K562 (cell line): ENCODE data around the gene CPSF7. TPM values are rescaled to one million over a fixed set of nuclear protein-coding genes. Genes with fewer than 3 reads are reported as not detected.
A peak's percentile ranks its signal among the peaks of the same experiment; 100 is the strongest.

ENCODE experiments used
- ATAC-seq: fragments of 200-7000 bp; cut with Tn5 transposase; 3 replicates; pipeline ENCODE4 v1.9.1; 2020; ENCODE audit warnings: moderate library complexity
- BruUV-seq: library from RNA; stranded (reverse); fragments of 400-500 nt; replicated peaks from 2 replicates; lab custom pipeline; 2021; lab: Mats Ljungman, UMichigan
- CTCF ChIA-PET: fragments of 300-600 bp; formaldehyde crosslinking; extraction: SDS; loops from one replicate; lab custom pipeline; 2021; ENCODE audit warnings: low intra/inter-chr PET ratio; lab: Yijun Ruan, JAX
- POLR2A ChIA-PET: fragments of 300-600, 350-650 bp; sonication (Branson Sonifier 250); formaldehyde crosslinking; extraction: SDS; loops from one replicate; lab custom pipeline; 2021; ENCODE audit warnings: antibody characterized with exemption, inconsistent platforms; lab: Yijun Ruan, JAX
- DNase-seq, 4 experiments: peaks; one replicate each; pipeline versions ENCODE4 v3.0.0 to v3.0.0-alpha.2; 2011 to 2018; ENCODE audit warnings: low spot score in 3 of 4, mixed read lengths in 3 of 4; ENCODE audit errors: extremely low read depth in 1 of 4
- FAIRE-seq: peaks from 2 replicates; lab custom pipeline; 2011; peaks lifted over from hg19 to GRCh38; lab: Jason Lieb, UNC
- H2AFZ ChIP-seq: 2 replicates; pipeline ENCODE4 v1.6.0; 2011; ENCODE audit warnings: low read depth, low read length, control low read depth, inconsistent platforms
- H3K27ac ChIP-seq: fragments of 200-600 bp; 3 replicates; pipeline ENCODE4 v1.8.0; 2011; ENCODE audit warnings: low read depth, mild to moderate bottlenecking, control low read depth, inconsistent platforms, low read length, moderate library complexity, mixed read lengths; ENCODE audit errors: extremely low read depth
- H3K27me3 ChIP-seq, 2 experiments: fragments of 300-600 bp in 1 of 2; 2 replicates in 1 of 2; 3 replicates in 1 of 2; pipeline versions ENCODE4 v1.6.0 to v1.8.0; 2011; ENCODE audit warnings: inconsistent platforms in 2 of 2, low read length in 2 of 2, mild to moderate bottlenecking in 1 of 2, mixed read lengths in 1 of 2, moderate library complexity in 1 of 2; ENCODE audit not compliant: control insufficient read depth in 2 of 2, insufficient read depth in 2 of 2
- H3K36me3 ChIP-seq: fragments of 300-600 bp; 3 replicates; pipeline ENCODE4 v1.8.0; 2011; ENCODE audit warnings: mild to moderate bottlenecking, low read length, inconsistent platforms; ENCODE audit not compliant: control insufficient read depth, insufficient read depth
- H3K4me1 ChIP-seq, 2 experiments: fragments of 200-600 bp in 1 of 2; replicated peaks in 1 of 2; 2 replicates in 1 of 2; 3 replicates in 1 of 2; pipeline versions ENCODE4 v1.5.1 to v1.8.0; 2011; ENCODE audit warnings: inconsistent platforms in 2 of 2, low read length in 2 of 2, mild to moderate bottlenecking in 1 of 2, mixed read lengths in 1 of 2, moderate library complexity in 1 of 2; ENCODE audit not compliant: control insufficient read depth in 2 of 2, insufficient read depth in 2 of 2
- H3K4me2 ChIP-seq: 2 replicates; pipeline ENCODE4 v1.6.1; 2011; ENCODE audit warnings: low read length, control low read depth, inconsistent platforms, mixed read lengths; ENCODE audit not compliant: insufficient read depth
- H3K4me3 ChIP-seq: fragments of 200-600 bp; sonication (generic), shearing (Covaris generic); 2 replicates; pipeline ENCODE4 v1.5.1; 2016; ENCODE audit warnings: control low read depth, inconsistent platforms
- H3K79me2 ChIP-seq: fragments of 200-600 bp; 3 replicates; pipeline ENCODE4 v1.8.0; 2011; ENCODE audit warnings: low read length, inconsistent platforms; ENCODE audit not compliant: control insufficient read depth, insufficient read depth
- H3K9ac ChIP-seq, 2 experiments: 2 replicates each; pipeline versions ENCODE4 v1.6.0 to v1.6.1; 2011; ENCODE audit warnings: low read depth in 2 of 2, low read length in 2 of 2, control low read depth in 1 of 2, inconsistent platforms in 1 of 2, mild to moderate bottlenecking in 1 of 2, mixed read lengths in 1 of 2; ENCODE audit not compliant: insufficient read depth in 1 of 2
- H3K9me1 ChIP-seq: one replicate; pipeline ENCODE4 v1.6.0; 2011; ENCODE audit warnings: inconsistent platforms, mild to moderate bottlenecking, low read length, moderate library complexity; ENCODE audit not compliant: control insufficient read depth, insufficient read depth
- H3K9me3 ChIP-seq: replicated peaks from 2 replicates; pipeline ENCODE4 v1.5.1; 2011; ENCODE audit warnings: low read depth, low read length, inconsistent platforms; ENCODE audit not compliant: control insufficient read depth, insufficient read depth
- H4K20me1 ChIP-seq: replicated peaks from 2 replicates; pipeline ENCODE4 v1.6.1; 2011; ENCODE audit warnings: low read length, inconsistent platforms, mixed read lengths; ENCODE audit not compliant: control insufficient read depth, insufficient read depth
- GATA2 ChIP-seq: sonication (generic); formaldehyde crosslinking; IDR thresholded peaks from 2 replicates; pipeline ENCODE4 v1.4.0; 2020; ENCODE audit warnings: mild to moderate bottlenecking, missing genetic modification reagents
- HMG20B ChIP-seq: fragments of 250-450 bp; sonication (Bioruptor Pico); IDR thresholded peaks from 2 replicates; pipeline ENCODE4 v1.5.0; 2021; ENCODE audit warnings: mild to moderate bottlenecking
- MEF2D ChIP-seq: conservative IDR thresholded peaks from 2 replicates; pipeline ENCODE4 v1.6.1; 2016; ENCODE audit warnings: low read depth, missing genetic modification characterization, missing compliant biosample characterization
- RFX1 ChIP-seq: fragments of 450-650 bp; IDR thresholded peaks from 2 replicates; pipeline ENCODE4 v1.6.1; 2016; ENCODE audit warnings: mild to moderate bottlenecking, moderate library complexity
- SPI1 ChIP-seq: IDR thresholded peaks from 2 replicates; pipeline ENCODE4 v1.6.1; 2011; ENCODE audit warnings: low read depth, low read length, control low read depth, borderline replicate concordance
- SRSF3 ChIP-seq: fragments of 200-400 bp; formaldehyde crosslinking; IDR thresholded peaks from 2 replicates; pipeline ENCODE4 v1.6.1; 2016; ENCODE audit warnings: mild to moderate bottlenecking, low read length, moderate library complexity; ENCODE audit not compliant: insufficient read depth
- TRIM24 ChIP-seq, 2 experiments: fragments of 450-650 bp; IDR thresholded peaks; 2 replicates each; pipeline ENCODE4 v1.6.1; 2016
- ZBTB26 ChIP-seq: fragments of 450-650 bp; formaldehyde crosslinking; IDR thresholded peaks from 2 replicates; pipeline ENCODE4 v1.4.0; 2022; ENCODE audit warnings: missing genetic modification characterization
- ZNF830 ChIP-seq: fragments of 250-450 bp; sonication (Bioruptor Pico); IDR thresholded peaks from 2 replicates; pipeline ENCODE4 v1.5.0; 2021; ENCODE audit warnings: mild to moderate bottlenecking
- WGBS: fragments of 100-300 bp; shearing (Covaris generic); methylation state at CpG from one replicate; pipeline ENCODE4 v1.1.6; 2016; ENCODE audit warnings: low coverage, mixed read lengths; ENCODE audit not compliant: insufficient coverage; ENCODE audit errors: missing lambda C conversion rate; 5-methylcytosine and 5-hydroxymethylcytosine counted together
- in situ Hi-C: fragments of 300-500 bp; cut with MboI; formaldehyde crosslinking; loops from 4 replicates; pipeline ENCODE4 v1.15.0; 2018; ENCODE audit warnings: inconsistent platforms, mixed read lengths
- intact Hi-C: fragments of 100-400 bp; cut with micrococcal nuclease; formaldehyde crosslinking; loops from 2 replicates; pipeline ENCODE4 v1.14.2; 2022
- polyA plus RNA-seq, 8 experiments: library from polyadenylated mRNA; depleted of rRNA in 4 of 8; stranded (reverse) in 5 of 8; unstranded in 3 of 8; fragments of >200 nt; fragmentation: Nextera tagmentation in 2 of 8; fragmentation: Illumina TruSeq in 1 of 8; extraction: Ambion mirVana in 2 of 8; extraction: Trizol in 1 of 8; gene quantifications; 2 replicates each; pipeline versions ENCODE4 v1.2.1 to v1.2.3, GENCODE V29; 2011 to 2014; ENCODE audit warnings: inconsistent platforms in 1 of 8, missing spikeins in 1 of 8
- total RNA-seq, 7 experiments: library from RNA; depleted of rRNA in 6 of 7; stranded (reverse); fragments of >200 nt in 6 of 7; fragmentation: Illumina TruSeq in 2 of 7; extraction: Trizol in 2 of 7; gene quantifications; 2 replicates each; pipeline versions ENCODE4 v1.2.1 to v1.2.3, GENCODE V29; 2011 to 2021; ENCODE audit warnings: low replicate concordance in 1 of 7

CPSF7 gene
- total and polyA plus RNA-seq, 9 of the 15 experiments (the other 6 are each of a cell fraction or from before 2014, with no cell fraction given): 14.8 to 104 (median 44.1) TPM

DNA sequence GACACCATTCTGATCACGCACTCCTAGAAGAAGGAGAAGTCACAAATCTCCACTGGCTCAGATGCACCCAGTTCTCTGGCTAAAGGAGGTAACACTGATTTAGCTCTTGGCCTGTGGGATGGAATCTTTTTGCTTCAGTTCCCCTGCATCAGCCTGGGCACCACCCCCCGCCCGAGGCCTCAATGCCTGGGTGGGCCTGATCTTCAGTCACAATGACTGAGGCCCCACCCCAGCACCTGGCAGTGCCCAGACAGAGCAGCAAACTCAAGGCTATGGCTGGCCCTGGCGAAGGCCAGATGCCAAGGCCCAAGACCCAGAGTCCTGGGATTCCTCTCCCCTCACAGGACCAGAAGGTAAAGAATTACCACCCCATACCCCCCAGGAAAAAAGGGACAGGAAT lies 73.1 kb downstream of the CPSF7 start:
- DNase-seq (no peak), ATAC-seq (no peak), FAIRE-seq (no peak)
- Histone ChIP-seq H4K20me1 (no peaks in the 10 kb centered on the region), H3K27ac (no peak overlapping the region), H3K9ac (peak overlapping the region in 1 of 2 experiments; percentile 18; a peak in 1 of 4 replicates), H3K79me2 (peaks cover 25% of the 10 kb centered on the region), H3K9me3 (no peaks in the 10 kb centered on the region), H3K4me3 (no peak overlapping the region), H3K36me3 (peaks cover 36% of the 10 kb centered on the region; the same call in 2 of the 3 replicates), H3K27me3 (no peaks in the 10 kb centered on the region), H3K4me1 (peaks cover 35 to 37% of the 10 kb centered on the region in 2 experiments), H2AFZ (no peak overlapping the region), H3K9me1 (peaks cover 3% of the 10 kb centered on the region), H3K4me2 (no peak overlapping the region)
- 90% methylated on average over 4 of the region's 4 CpGs for WGBS
- intact Hi-C loops: no loop called here
- in situ Hi-C loops: no loop called here
- CTCF ChIA-PET: interaction anchor here (0.7 kb wide), 1 partner anchor 11 kb away, joined by 3 read pairs; no protein-coding TSS in a partner anchor
- POLR2A ChIA-PET: no interaction called here
- no peak for TF ChIP-seq RFX1
- TF ChIP-seq GATA2 (CRISPR knock-in tag): no peak
- TF ChIP-seq MEF2D: no peak
- TF ChIP-seq ZNF830 (CRISPR knock-in tag): no peak
- no peak for TF ChIP-seq ZBTB26 (CRISPR knock-in tag)
- TF ChIP-seq HMG20B: no peak
- no peak for TF ChIP-seq SRSF3
- no peak for TF ChIP-seq SPI1
- TF ChIP-seq TRIM24 (IDR thresholded peaks at IDR 0.05): no peak
- no TSS peak for BruUV-seq
